GM23338 (cell line): Measurements from ENCODE around the gene SCLT1. TPM values are rescaled to one million over a fixed set of nuclear protein-coding genes. Genes with fewer than 3 reads are reported as not detected.

ENCODE experiments used
- ATAC-seq: fragments of 200-7000 bp; cut with Tn5 transposase; 3 replicates; pipeline ENCODE4 v1.9.1; 2020
- DNase-seq: peaks from one replicate; pipeline ENCODE4 v3.0.0-alpha.2; 2015; ENCODE audit warnings: low spot score
- H2AFZ ChIP-seq: fragments of 200-600 bp; sonication (generic); 2 replicates; pipeline ENCODE4 v1.8.0; 2016; ENCODE audit warnings: antibody characterized with exemption, mild to moderate bottlenecking, moderate library complexity
- H3F3A ChIP-seq: fragments of 200-600 bp; sonication (generic); replicated peaks from 2 replicates; pipeline ENCODE4 v1.8.0; 2017; ENCODE audit warnings: antibody characterized with exemption, mixed run types, low read depth
- H3K27ac ChIP-seq: fragments of 200-600 bp; sonication (generic); 2 replicates; pipeline ENCODE4 v1.6.1; 2016; ENCODE audit warnings: low read depth
- H3K27me3 ChIP-seq: fragments of 200-600 bp; sonication (generic); 2 replicates; pipeline ENCODE4 v1.8.0; 2016; ENCODE audit warnings: mild to moderate bottlenecking, mixed run types, moderate library complexity; ENCODE audit not compliant: insufficient read depth
- H3K36me3 ChIP-seq: fragments of 200-600 bp; sonication (generic); 2 replicates; pipeline ENCODE4 v1.8.0; 2016; ENCODE audit warnings: mild to moderate bottlenecking; ENCODE audit not compliant: insufficient read depth
- H3K4me1 ChIP-seq: fragments of 200-600 bp; sonication (generic); 2 replicates; pipeline ENCODE4 v1.8.0; 2016; ENCODE audit warnings: mild to moderate bottlenecking, moderate library complexity; ENCODE audit not compliant: insufficient read depth
- H3K4me2 ChIP-seq: fragments of 200-600 bp; sonication (generic); 2 replicates; pipeline ENCODE4 v1.7.1; 2017; ENCODE audit warnings: mixed run types
- H3K4me3 ChIP-seq: fragments of 200-600 bp; sonication (generic); 2 replicates; pipeline ENCODE4 v1.6.1; 2016; ENCODE audit warnings: mixed run types
- H3K79me2 ChIP-seq: fragments of 200-600 bp; sonication (generic); replicated peaks from 2 replicates; pipeline ENCODE4 v1.8.0; 2017; ENCODE audit warnings: mild to moderate bottlenecking; ENCODE audit not compliant: insufficient read depth
- H3K9me2 ChIP-seq: fragments of 200-600 bp; sonication (generic); 2 replicates; pipeline ENCODE4 v1.8.0; 2017; ENCODE audit not compliant: insufficient read depth
- H4K20me1 ChIP-seq: fragments of 200-600 bp; sonication (generic); replicated peaks from 2 replicates; pipeline ENCODE4 v1.8.0; 2017; ENCODE audit warnings: mild to moderate bottlenecking; ENCODE audit not compliant: insufficient read depth
- H3K27ac Mint-ChIP-seq: 2 replicates; pipeline ENCODE4 v1.8.0; 2020; ENCODE audit warnings: inconsistent platforms, mild to moderate bottlenecking, moderate library complexity, mixed read lengths
- H3K27me3 Mint-ChIP-seq: 3 replicates; pipeline ENCODE4 v1.8.0; 2022; ENCODE audit warnings: low read depth, mild to moderate bottlenecking, moderate library complexity, mixed read lengths, inconsistent platforms; ENCODE audit not compliant: insufficient read depth, poor library complexity
- H3K36me3 Mint-ChIP-seq: 3 replicates; pipeline ENCODE4 v1.8.0; 2021; ENCODE audit warnings: low read depth, mild to moderate bottlenecking, inconsistent platforms, moderate library complexity, mixed read lengths
- H3K4me1 Mint-ChIP-seq: 3 replicates; pipeline ENCODE4 v1.8.0; 2020; ENCODE audit warnings: mild to moderate bottlenecking, inconsistent platforms, mixed read lengths
- H3K4me3 Mint-ChIP-seq: 3 replicates; pipeline ENCODE4 v1.8.0; 2021; ENCODE audit warnings: moderate library complexity, mild to moderate bottlenecking, inconsistent platforms, mixed read lengths
- H3K9me3 Mint-ChIP-seq: 3 replicates; pipeline ENCODE4 v1.8.0; 2020; ENCODE audit warnings: moderate library complexity, mild to moderate bottlenecking, inconsistent platforms, mixed read lengths
- EZH2 ChIP-seq: fragments of 200-600 bp; sonication (generic); IDR thresholded peaks from one replicate; pipeline ENCODE4 v1.8.0; 2017; ENCODE audit warnings: antibody characterized with exemption, mild to moderate bottlenecking, low read depth; ENCODE audit not compliant: unreplicated experiment
- EZH2phosphoT487 ChIP-seq: fragments of 200-600 bp; sonication (generic); IDR thresholded peaks from one replicate; pipeline ENCODE4 v1.8.1; 2018; ENCODE audit warnings: antibody characterized with exemption; ENCODE audit not compliant: unreplicated experiment
- JUNB ChIP-seq: IDR thresholded peaks from one replicate; pipeline ENCODE4 v1.6.1; 2016; ENCODE audit warnings: antibody characterized with exemption; ENCODE audit not compliant: unreplicated experiment
- POLR2AphosphoS5 ChIP-seq: IDR thresholded peaks from 2 replicates; pipeline ENCODE4 v1.6.1; 2016; ENCODE audit warnings: antibody characterized with exemption, low read depth
- ZNF331 ChIP-seq: fragments of 250-450 bp; sonication (Bioruptor Pico); IDR thresholded peaks from 2 replicates; pipeline ENCODE4 v1.5.0; 2020; ENCODE audit warnings: low read depth, mild to moderate bottlenecking, moderate library complexity
- polyA plus RNA-seq: library from polyadenylated mRNA; unstranded; fragments of >200 nt; fragmentation: Nextera tagmentation; extraction: Ambion mirVana; gene quantifications from 2 replicates; pipeline ENCODE4 v1.2.1, GENCODE V29; 2016
- total RNA-seq: library from RNA; depleted of rRNA; stranded (reverse); fragments of >200 nt; shearing (Covaris generic); gene quantifications from 2 replicates; pipeline ENCODE4 v1.2.3, GENCODE V29; 2014
- TF ChIP-seq, protein P1 (sequence below): IDR thresholded peaks from 2 replicates; pipeline ENCODE4 v1.6.1; 2016; ENCODE audit warnings: antibody characterized with exemption
- TF ChIP-seq, protein P2 (sequence below): fragments of 250-450 bp; sonication (Bioruptor Pico); IDR thresholded peaks from 2 replicates; pipeline ENCODE4 v1.5.0; 2020; ENCODE audit warnings: mild to moderate bottlenecking, moderate library complexity

Gene SCLT1
- total and polyA plus RNA-seq, 2 experiments from 2014 or later: 18.5 to 18.9 TPM

DNA sequence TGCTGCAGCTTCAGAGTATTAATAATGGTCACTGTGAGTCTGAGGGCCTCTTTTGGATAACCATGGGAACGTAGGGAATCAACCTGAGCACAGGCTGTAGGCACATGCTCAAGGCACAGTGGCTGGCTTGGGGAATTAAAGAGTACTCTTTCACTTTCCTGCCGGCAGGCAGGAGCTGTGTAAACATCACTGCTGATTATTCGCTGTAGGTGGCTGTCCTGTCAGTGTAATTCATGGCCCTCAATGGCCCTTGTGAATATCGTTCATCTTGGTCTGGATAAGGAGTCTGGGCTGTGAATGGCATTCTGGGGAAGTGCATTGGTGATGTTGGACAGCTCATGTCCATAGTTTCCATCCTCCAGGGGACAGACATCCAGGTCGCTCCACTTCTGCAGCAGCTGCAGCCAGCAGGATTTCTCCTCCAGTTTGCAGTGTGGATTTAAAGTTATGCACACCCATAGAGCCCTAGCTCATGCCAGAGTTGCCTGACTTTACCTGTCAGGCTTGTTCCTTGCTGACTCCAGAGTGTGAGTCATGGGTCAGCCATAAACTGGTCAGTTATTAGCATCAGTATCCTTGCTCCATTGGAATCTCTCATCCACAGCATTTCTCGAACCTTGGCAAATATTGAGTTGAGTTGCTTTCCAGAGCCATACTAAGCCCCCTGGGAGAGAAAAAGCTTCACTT is 45.6 kb upstream of the SCLT1 start:
- no peak overlapping the region for H3K4me2 ChIP-seq
- H3K4me1 ChIP-seq: no peaks in the 10 kb centered on the region
- no peaks in the 10 kb centered on the region; the same call in 2 of the 3 replicates for H3K9me3 Mint-ChIP-seq
- peak overlapping the region; percentile 28 for H2AFZ ChIP-seq
- TF ChIP-seq EZH2phosphoT487 (no peak), POLR2AphosphoS5 (no peak), ZNF331 (no peak)
- TF ChIP-seq, protein P1, sequence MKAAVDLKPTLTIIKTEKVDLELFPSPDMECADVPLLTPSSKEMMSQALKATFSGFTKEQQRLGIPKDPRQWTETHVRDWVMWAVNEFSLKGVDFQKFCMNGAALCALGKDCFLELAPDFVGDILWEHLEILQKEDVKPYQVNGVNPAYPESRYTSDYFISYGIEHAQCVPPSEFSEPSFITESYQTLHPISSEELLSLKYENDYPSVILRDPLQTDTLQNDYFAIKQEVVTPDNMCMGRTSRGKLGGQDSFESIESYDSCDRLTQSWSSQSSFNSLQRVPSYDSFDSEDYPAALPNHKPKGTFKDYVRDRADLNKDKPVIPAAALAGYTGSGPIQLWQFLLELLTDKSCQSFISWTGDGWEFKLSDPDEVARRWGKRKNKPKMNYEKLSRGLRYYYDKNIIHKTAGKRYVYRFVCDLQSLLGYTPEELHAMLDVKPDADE: no peak
- H4K20me1 ChIP-seq: no peaks in the 10 kb centered on the region
- H3K27ac Mint-ChIP-seq: no peak overlapping the region
- no peaks in the 10 kb centered on the region for H3K27me3 ChIP-seq
- no peaks in the 10 kb centered on the region for H3K36me3 ChIP-seq
- no peak overlapping the region for H3K27ac ChIP-seq
- DNase-seq (no peak), ATAC-seq (peak; percentile 42; the same call in 1 of the 3 replicates)
- H3K79me2 ChIP-seq: no peaks in the 10 kb centered on the region
- H3F3A ChIP-seq: no peaks in the 10 kb centered on the region
- no peaks in the 10 kb centered on the region for H3K9me2 ChIP-seq
- no peaks in the 10 kb centered on the region for H3K36me3 Mint-ChIP-seq
- no peaks in the 10 kb centered on the region for H3K27me3 Mint-ChIP-seq
- peaks cover 5% of the 10 kb centered on the region; the same call in 1 of the 3 replicates for H3K4me1 Mint-ChIP-seq
- H3K4me3 Mint-ChIP-seq: no peak overlapping the region
- H3K4me3 ChIP-seq: no peak overlapping the region

DNA sequence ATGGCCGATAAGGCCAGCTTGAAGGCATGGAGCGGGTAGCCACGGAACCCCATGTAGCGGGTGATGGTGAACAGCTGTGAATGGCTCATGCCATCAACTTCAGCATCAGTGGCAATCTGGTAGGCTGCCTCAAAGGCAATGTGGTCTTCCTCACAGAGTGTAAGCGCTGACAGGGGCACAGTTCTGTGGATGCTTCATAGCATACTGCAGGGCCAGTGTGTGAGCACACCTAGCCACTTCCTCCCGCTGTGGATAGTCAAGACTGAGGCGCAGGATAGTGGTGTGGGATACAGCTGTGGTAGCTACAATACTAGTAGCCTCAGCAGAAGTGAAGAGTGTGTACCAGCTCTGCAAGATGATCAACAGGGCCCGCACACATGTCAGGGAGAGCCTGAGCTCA is 43.1 kb upstream of the SCLT1 start:
- Histone ChIP-seq H3K4me3 (no peak overlapping the region), H3F3A (no peaks in the 10 kb centered on the region), H3K36me3 (no peaks in the 10 kb centered on the region), H2AFZ (no peak overlapping the region), H3K27me3 (no peaks in the 10 kb centered on the region), H4K20me1 (no peaks in the 10 kb centered on the region), H3K4me2 (no peak overlapping the region), H3K27ac (no peak overlapping the region), H3K79me2 (no peaks in the 10 kb centered on the region), H3K4me1 (no peaks in the 10 kb centered on the region), H3K9me2 (0 out of 2 replicates have a peak, but pooled peaks cover 7% of the 10 kb centered on the region)
- Mint-ChIP-seq H3K36me3 (no peaks in the 10 kb centered on the region; the same call in 2 of the 3 replicates), H3K27ac (no peak overlapping the region), H3K4me1 (peaks cover 5% of the 10 kb centered on the region; the same call in 1 of the 3 replicates), H3K27me3 (no peaks in the 10 kb centered on the region), H3K4me3 (no peak overlapping the region), H3K9me3 (peaks cover 6% of the 10 kb centered on the region; the same call in 2 of the 3 replicates)
- no peak for TF ChIP-seq JUNB
- no peak for TF ChIP-seq POLR2AphosphoS5
- TF ChIP-seq, protein P2, sequence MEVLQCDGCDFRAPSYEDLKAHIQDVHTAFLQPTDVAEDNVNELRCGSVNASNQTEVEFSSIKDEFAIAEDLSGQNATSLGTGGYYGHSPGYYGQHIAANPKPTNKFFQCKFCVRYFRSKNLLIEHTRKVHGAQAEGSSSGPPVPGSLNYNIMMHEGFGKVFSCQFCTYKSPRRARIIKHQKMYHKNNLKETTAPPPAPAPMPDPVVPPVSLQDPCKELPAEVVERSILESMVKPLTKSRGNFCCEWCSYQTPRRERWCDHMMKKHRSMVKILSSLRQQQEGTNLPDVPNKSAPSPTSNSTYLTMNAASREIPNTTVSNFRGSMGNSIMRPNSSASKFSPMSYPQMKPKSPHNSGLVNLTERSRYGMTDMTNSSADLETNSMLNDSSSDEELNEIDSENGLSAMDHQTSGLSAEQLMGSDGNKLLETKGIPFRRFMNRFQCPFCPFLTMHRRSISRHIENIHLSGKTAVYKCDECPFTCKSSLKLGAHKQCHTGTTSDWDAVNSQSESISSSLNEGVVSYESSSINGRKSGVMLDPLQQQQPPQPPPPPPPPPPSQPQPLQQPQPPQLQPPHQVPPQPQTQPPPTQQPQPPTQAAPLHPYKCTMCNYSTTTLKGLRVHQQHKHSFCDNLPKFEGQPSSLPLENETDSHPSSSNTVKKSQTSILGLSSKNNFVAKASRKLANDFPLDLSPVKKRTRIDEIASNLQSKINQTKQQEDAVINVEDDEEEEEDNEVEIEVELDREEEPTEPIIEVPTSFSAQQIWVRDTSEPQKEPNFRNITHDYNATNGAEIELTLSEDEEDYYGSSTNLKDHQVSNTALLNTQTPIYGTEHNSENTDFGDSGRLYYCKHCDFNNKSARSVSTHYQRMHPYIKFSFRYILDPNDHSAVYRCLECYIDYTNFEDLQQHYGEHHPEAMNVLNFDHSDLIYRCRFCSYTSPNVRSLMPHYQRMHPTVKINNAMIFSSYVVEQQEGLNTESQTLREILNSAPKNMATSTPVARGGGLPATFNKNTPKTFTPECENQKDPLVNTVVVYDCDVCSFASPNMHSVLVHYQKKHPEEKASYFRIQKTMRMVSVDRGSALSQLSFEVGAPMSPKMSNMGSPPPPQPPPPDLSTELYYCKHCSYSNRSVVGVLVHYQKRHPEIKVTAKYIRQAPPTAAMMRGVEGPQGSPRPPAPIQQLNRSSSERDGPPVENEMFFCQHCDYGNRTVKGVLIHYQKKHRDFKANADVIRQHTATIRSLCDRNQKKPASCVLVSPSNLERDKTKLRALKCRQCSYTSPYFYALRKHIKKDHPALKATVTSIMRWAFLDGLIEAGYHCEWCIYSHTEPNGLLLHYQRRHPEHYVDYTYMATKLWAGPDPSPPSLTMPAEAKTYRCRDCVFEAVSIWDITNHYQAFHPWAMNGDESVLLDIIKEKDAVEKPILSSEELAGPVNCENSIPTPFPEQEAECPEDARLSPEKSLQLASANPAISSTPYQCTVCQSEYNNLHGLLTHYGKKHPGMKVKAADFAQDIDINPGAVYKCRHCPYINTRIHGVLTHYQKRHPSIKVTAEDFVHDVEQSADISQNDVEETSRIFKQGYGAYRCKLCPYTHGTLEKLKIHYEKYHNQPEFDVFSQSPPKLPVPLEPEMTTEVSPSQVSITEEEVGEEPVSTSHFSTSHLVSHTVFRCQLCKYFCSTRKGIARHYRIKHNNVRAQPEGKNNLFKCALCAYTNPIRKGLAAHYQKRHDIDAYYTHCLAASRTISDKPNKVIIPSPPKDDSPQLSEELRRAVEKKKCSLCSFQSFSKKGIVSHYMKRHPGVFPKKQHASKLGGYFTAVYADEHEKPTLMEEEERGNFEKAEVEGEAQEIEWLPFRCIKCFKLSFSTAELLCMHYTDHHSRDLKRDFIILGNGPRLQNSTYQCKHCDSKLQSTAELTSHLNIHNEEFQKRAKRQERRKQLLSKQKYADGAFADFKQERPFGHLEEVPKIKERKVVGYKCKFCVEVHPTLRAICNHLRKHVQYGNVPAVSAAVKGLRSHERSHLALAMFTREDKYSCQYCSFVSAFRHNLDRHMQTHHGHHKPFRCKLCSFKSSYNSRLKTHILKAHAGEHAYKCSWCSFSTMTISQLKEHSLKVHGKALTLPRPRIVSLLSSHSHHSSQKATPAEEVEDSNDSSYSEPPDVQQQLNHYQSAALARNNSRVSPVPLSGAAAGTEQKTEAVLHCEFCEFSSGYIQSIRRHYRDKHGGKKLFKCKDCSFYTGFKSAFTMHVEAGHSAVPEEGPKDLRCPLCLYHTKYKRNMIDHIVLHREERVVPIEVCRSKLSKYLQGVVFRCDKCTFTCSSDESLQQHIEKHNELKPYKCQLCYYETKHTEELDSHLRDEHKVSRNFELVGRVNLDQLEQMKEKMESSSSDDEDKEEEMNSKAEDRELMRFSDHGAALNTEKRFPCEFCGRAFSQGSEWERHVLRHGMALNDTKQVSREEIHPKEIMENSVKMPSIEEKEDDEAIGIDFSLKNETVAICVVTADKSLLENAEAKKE (CRISPR knock-in tag): no peak
- TF ChIP-seq EZH2phosphoT487: no peak
- TF ChIP-seq EZH2: no peak
- DNase-seq: no peak
- no peak for ATAC-seq
